HFF-Myc (cell line): ENCODE data around the gene SLAMF9.

ENCODE experiments used
- DNase-seq: peaks from one replicate; pipeline ENCODE4 v3.0.0-alpha.2; 2011; ENCODE audit warnings: low read depth; ENCODE audit errors: extremely low read depth
- H3K4me3 ChIP-seq: replicated peaks from 2 replicates; pipeline ENCODE4 v1.5.1; 2011; ENCODE audit warnings: low read depth, mild to moderate bottlenecking, control low read depth, low read length
- TF ChIP-seq, protein P1 (sequence below): IDR thresholded peaks from 2 replicates; pipeline ENCODE4 v1.5.1; 2012; ENCODE audit warnings: mild to moderate bottlenecking, low read depth, low read length, control low read depth; ENCODE audit errors: missing control alignments

Gene SLAMF9

DNA sequence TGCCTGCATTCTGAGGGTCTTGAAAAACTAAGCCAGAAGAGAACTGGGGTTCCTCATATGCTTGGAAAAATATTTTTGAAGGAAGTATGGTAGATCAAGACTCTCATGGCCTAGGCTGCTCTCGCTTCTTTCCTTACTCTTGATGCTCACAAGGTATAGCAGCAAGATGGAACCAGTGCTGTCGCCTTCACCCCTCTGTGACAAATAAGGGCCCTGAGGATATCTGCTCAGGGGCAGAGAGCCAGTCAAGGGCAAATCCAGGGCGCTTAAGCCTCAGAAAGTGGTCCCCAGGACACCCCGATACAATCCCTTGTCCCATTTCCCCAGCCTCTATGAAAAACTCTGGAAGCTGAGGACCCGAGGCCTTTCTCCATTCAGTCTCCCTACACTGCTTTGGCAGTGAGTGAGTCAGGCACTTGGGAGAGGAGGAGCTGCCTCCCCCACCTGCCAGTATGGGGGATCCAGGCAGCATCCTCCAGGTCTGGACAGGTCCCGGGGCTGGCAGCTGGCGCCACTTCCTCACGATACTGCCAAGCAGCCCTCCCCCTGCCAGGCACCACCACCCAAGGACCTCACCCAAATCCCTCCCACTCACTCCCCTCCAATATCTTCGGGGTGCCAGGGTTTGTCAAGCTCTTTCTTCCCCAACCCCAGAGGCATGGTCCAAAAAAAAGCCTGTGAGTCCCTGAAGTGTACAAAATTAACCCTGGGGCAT, 10.0 kb downstream of the SLAMF9 start:
- TF ChIP-seq, protein P1, sequence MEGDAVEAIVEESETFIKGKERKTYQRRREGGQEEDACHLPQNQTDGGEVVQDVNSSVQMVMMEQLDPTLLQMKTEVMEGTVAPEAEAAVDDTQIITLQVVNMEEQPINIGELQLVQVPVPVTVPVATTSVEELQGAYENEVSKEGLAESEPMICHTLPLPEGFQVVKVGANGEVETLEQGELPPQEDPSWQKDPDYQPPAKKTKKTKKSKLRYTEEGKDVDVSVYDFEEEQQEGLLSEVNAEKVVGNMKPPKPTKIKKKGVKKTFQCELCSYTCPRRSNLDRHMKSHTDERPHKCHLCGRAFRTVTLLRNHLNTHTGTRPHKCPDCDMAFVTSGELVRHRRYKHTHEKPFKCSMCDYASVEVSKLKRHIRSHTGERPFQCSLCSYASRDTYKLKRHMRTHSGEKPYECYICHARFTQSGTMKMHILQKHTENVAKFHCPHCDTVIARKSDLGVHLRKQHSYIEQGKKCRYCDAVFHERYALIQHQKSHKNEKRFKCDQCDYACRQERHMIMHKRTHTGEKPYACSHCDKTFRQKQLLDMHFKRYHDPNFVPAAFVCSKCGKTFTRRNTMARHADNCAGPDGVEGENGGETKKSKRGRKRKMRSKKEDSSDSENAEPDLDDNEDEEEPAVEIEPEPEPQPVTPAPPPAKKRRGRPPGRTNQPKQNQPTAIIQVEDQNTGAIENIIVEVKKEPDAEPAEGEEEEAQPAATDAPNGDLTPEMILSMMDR, result no peak
- no peak overlapping the region for H3K4me3 ChIP-seq
- no peak for DNase-seq

DNA sequence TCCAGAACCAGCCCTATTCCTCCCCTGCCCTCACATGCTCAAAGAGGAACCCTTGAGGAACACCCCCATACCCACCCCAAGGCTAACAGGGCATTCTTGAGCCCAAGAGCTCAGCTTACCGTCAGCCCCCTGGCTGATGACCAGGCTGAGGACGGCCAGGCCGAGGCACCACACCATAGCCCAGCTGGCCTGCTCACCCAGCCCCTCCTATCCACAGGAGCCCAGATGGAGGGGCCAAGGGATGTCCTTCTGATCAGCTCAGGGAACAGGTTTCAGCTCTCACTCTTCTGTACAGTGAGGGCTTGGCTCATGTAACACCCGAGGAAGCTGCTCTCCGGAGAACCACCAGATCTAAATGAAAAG, 10.8 kb downstream of the SLAMF9 start:
- no peak overlapping the region for H3K4me3 ChIP-seq
- TF ChIP-seq, protein P1, result no peak
- no peak for DNase-seq

DNA sequence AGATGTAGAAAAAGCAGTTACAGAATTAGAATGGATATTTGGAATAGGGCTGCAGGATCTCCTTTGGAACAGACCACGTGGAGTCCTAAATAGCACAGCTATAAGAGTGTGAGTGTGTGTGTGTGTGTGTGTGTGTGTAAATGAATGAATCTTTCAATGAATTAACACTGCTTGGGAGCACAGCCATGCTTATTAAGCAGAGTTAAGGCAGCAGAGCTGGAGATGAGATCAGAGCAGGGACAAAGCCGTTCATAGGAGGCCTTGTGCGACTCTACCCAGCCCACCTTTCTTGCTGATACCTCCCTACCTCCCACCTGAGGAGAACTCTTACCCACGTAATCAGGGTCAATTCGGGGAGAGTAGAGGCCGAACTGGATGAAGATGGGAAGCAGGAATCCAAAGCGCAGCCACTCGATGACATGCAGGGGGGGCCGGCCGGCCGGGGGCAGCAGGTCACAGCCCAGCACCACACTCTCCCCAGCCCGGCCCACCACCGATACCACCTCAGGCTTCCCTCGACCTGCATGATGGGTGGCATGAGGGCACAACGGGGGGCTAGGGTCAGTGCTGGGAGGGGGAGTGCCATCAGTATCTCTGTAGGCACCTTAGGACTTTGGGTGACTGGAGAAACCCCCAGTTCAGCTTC, 11.3 kb downstream of the SLAMF9 start:
- TF ChIP-seq, protein P1, result no peak
- no peak overlapping the region for H3K4me3 ChIP-seq
- DNase-seq, result no peak

DNA sequence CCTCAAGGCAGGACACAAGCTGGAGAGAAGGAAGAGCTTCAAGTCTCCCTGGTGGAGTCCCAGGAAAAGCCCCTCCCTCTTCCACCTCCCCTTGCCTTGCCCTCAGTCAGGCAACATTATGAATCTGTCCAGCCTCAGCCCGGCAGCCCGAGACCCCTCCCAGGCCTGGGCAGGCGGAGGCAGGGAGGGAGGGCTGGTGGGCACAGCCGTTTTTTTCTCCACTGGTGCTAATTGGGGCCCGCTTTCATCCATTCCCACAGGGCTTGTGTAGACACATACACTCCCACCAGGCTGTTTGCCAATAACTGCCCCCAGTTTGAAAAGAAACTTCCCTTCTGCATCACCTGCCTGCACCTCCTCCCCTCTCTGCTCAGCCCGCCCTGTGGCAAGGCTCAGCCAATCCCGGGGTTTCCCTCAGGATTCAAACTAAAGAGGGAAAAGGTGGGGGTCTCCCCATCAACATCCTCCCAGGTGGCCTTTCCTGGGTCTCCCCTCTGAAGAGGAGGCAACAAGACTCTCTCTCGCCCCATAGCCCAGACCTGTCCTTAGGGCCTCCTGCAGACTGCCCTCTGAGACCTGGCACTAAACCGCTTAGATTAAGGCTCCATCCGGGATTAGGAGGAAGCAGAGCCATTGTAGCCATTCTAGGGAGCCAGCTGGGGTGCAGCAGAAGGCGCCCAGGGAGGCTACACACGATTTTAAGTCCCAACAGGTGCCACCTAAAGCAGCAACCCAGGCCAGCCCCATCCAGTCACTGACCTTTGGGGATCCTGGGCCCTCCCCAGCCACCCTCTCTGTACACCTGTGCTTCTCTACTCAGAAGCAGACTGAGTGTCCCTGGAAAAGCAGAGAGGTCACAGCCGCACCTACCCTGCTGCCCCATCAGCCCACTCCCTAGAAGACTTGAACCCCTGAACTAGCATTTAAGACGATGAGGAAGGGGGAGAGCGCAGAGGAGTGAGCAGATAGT, 12.2 kb downstream of the SLAMF9 start:
- no peak for DNase-seq
- no peak overlapping the region for H3K4me3 ChIP-seq
- TF ChIP-seq, protein P1, result no peak

DNA sequence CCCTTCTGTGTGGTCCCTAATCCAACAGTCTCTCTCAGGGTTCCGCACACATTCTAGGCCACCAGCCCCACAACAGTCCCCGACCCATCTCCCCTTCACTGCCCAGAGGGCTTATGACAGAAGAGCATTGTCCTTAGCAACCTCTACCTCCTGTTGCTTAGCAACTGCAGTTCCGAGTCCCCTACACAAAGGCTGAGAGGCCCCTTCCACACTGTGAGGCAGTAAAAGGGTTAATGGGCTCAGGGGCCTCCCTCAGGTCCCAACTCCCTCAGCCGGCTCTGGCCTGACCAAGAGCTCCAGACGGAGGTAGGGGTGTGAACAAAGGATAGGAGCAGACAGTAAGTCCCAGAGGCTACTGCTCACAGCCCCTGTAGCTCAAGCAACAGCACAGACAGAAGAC, 12.9 kb downstream of the SLAMF9 start:
- DNase-seq, result no peak
- TF ChIP-seq, protein P1, result no peak
- H3K4me3 ChIP-seq, result no peak overlapping the region

DNA sequence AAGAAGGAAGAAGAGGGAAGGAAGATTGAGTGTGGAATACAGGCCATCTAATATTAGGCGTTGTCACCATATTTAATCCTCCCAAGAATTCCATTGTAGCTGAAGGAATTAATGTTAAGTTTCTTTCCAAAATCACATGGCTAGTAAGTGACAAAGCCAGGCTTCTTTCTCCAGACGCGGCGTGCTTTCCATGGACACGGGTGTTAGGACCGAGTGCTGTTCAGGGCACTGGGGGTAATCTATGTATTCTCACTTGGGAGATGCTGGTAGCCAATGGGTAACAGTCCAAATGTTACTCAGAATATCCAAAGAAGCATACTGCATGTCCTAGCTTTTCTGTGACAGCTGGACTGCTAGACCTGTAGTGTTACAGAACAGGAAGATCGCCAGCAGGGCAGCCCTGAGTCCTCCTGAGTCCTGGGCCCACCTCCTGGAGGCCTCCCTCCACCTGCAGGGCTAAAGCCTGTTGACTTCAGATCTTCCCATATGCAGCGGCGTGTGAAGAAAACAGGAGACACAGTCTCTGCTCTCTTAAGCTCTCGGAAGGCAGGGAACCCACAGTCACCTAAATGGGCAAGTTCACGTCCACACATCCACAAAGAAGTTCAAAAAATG, 13.9 kb downstream of the SLAMF9 start:
- DNase-seq, result no peak
- TF ChIP-seq, protein P1, result no peak
- H3K4me3 ChIP-seq, result no peak overlapping the region
